HUES48 (cell line): ENCODE data around the gene ALG11.

Source experiments
- H3K27ac ChIP-seq: one replicate; pipeline ENCODE4 v1.7.0; 2013; ENCODE audit warnings: low read depth, low read length, inconsistent platforms
- H3K27me3 ChIP-seq: 2 replicates; pipeline ENCODE4 v1.6.1; 2013; ENCODE audit warnings: mild to moderate bottlenecking, low read length; ENCODE audit not compliant: control insufficient read depth, insufficient read depth
- H3K36me3 ChIP-seq: 2 replicates; pipeline ENCODE4 v1.6.1; 2013; ENCODE audit warnings: low read length; ENCODE audit not compliant: control insufficient read depth, insufficient read depth
- H3K4me1 ChIP-seq: 2 replicates; pipeline ENCODE4 v1.6.1; 2013; ENCODE audit warnings: mild to moderate bottlenecking, low read length; ENCODE audit not compliant: control insufficient read depth, insufficient read depth
- H3K4me3 ChIP-seq: 2 replicates; pipeline ENCODE4 v1.5.1; 2013; ENCODE audit warnings: mild to moderate bottlenecking, low read depth, low read length
- H3K9ac ChIP-seq: 2 replicates; pipeline ENCODE4 v1.6.1; 2013; ENCODE audit warnings: mild to moderate bottlenecking, low read depth, low read length, moderate library complexity
- H3K9me3 ChIP-seq: 2 replicates; pipeline ENCODE4 v1.6.1; 2013; ENCODE audit warnings: low read length; ENCODE audit not compliant: control insufficient read depth, insufficient read depth

ALG11 gene

GRCh38 chr13:52009946-52010345 lies 2.3 kb upstream of the ALG11 start:
- no peaks in the 10 kb centered on the region for H3K36me3 ChIP-seq
- peaks cover 5% of the 10 kb centered on the region for H3K4me1 ChIP-seq
- no peak overlapping the region for H3K9ac ChIP-seq
- peaks cover 18% of the 10 kb centered on the region for H3K27me3 ChIP-seq
- H3K4me3 ChIP-seq, result no peak overlapping the region
- no peaks in the 10 kb centered on the region for H3K9me3 ChIP-seq
- no peak overlapping the region for H3K27ac ChIP-seq

DNA sequence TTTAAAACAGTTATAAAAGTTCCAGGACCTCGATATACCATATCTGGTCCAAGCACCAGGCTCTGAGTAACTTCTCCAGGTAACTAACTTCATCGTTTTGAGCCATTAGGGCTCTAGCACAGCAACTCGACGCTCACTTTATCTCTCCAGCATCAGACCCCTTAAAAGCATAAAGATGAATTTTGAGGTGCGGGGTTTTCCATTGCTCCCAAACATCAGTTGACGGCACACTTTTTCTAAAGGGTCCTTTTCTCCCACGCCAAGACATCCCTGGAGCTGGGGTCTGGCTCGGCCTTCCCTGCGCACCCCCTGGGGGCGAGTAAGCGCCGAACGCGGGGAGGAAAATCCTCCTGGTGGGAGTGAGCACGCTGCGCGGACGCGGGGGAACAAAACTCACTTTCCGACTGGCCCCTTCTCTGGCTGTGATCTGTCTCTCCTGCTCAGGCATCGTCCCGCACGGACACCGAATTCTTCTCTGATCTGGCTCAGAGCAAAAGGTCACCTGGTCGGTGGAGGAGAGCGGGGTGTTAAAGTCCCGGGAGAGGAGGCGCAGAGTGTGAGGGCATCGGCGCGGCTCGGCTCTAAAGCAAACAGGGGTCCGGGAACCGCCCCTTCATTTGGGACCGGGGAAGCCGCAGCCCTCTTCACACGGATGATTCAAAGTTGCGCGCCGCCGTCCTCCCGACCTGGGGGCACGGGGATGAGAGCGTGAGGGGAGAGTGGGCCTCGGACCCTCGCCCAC lies 1.1 kb upstream of the ALG11 start, which contains the start of gene ATP7B:
ATP7B (minus strand) TSS at position 561 of the 742 bp plus-strand sequence; CDS start at position 448, 113 bp downstream.
- Histone ChIP-seq H3K4me1 (peaks cover 5% of the 10 kb centered on the region), H3K27ac (peak within 1 kb of the TSS; percentile 72), H3K4me3 (peak within 1 kb of the TSS; percentile 82), H3K9ac (peak within 1 kb of the TSS; percentile 69), H3K36me3 (no peaks in the 10 kb centered on the region; the same call in 1 of the 2 replicates), H3K27me3 (peaks cover 18% of the 10 kb centered on the region), H3K9me3 (no peaks in the 10 kb centered on the region)

- Histone ChIP-seq H3K4me3 (peak overlapping the region; percentile 82), H3K27me3 (peaks cover 18% of the 10 kb centered on the region), H3K9me3 (no peaks in the 10 kb centered on the region), H3K4me1 (peaks cover 5% of the 10 kb centered on the region), H3K9ac (peak overlapping the region; percentile 69), H3K36me3 (peaks cover under 1% of the 10 kb centered on the region; the same call in 1 of the 2 replicates), H3K27ac (peak overlapping the region; percentile 72)
These were observed 276 bp downstream of the ALG11 start for GRCh38 chr13:52012512-52012836.

GRCh38 chr13:52016296-52016695 lies 4.1 kb downstream of the ALG11 start:
- Histone ChIP-seq H3K4me3 (no peak overlapping the region), H3K27me3 (no peaks in the 10 kb centered on the region), H3K9me3 (no peaks in the 10 kb centered on the region), H3K4me1 (no peaks in the 10 kb centered on the region), H3K27ac (no peak overlapping the region), H3K36me3 (peaks cover 30% of the 10 kb centered on the region), H3K9ac (no peak overlapping the region)

DNA sequence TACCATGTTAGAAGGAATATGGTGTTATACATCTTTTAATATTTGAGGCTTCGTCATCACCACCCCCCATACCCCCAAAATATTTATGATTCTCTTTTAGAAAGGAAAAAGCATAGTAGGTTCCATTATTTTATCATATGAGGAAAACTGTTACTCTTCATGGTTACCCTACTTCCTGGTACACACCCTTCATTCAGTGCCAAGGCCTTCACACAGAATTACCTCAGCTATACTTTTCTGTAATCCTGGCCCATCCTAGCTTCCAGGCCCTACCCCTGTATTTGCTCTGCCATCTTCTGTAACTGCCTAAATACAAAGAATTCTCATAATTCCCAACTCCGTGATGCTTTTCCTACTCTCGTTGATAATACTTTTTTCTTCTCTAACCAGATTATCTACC lies 8.0 kb downstream of the ALG11 start:
- H3K36me3 ChIP-seq, result peaks cover 60% of the 10 kb centered on the region
- H3K4me1 ChIP-seq, result no peaks in the 10 kb centered on the region
- H3K27ac ChIP-seq, result no peak overlapping the region
- H3K9ac ChIP-seq, result no peak overlapping the region
- no peaks in the 10 kb centered on the region for H3K27me3 ChIP-seq
- no peak overlapping the region for H3K4me3 ChIP-seq
- no peaks in the 10 kb centered on the region for H3K9me3 ChIP-seq

DNA sequence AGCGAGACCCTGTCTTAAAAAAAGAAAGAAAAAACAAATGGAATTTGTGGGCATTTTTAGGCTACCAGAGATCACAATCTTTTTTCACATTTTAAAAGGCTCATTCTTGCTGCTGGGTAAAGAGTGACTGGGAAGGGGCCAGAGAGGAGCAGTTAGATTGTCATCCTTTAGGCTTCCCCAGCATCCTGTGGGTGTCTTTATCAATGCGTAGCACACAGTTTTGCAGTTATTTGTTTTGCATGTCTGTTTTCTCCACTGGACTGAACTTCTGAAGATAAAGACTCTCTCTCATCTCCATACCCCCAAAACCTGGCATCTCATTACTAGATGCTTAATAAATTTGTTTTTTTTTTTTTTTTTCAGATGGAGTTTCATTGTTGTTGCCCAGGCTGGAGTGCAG lies 10.2 kb downstream of the ALG11 start:
- Histone ChIP-seq H3K9ac (no peak overlapping the region), H3K27ac (no peak overlapping the region), H3K36me3 (peaks cover 76% of the 10 kb centered on the region), H3K4me1 (no peaks in the 10 kb centered on the region), H3K9me3 (no peaks in the 10 kb centered on the region), H3K27me3 (no peaks in the 10 kb centered on the region), H3K4me3 (no peak overlapping the region)

- Histone ChIP-seq H3K27me3 (no peaks in the 10 kb centered on the region), H3K9ac (no peak within 1 kb of the TSS), H3K4me3 (no peak within 1 kb of the TSS), H3K9me3 (no peaks in the 10 kb centered on the region; the same call in 1 of the 2 replicates), H3K27ac (no peak within 1 kb of the TSS), H3K4me1 (no peaks in the 10 kb centered on the region), H3K36me3 (peaks cover 74% of the 10 kb centered on the region)
These were observed 12.3 kb downstream of the ALG11 start, which contains the start of gene UTP14C for GRCh38 chr13:52024481-52024880. UTP14C (plus strand) TSS chr13:52024691; CDS start chr13:52028805, 4,114 bp downstream.

DNA sequence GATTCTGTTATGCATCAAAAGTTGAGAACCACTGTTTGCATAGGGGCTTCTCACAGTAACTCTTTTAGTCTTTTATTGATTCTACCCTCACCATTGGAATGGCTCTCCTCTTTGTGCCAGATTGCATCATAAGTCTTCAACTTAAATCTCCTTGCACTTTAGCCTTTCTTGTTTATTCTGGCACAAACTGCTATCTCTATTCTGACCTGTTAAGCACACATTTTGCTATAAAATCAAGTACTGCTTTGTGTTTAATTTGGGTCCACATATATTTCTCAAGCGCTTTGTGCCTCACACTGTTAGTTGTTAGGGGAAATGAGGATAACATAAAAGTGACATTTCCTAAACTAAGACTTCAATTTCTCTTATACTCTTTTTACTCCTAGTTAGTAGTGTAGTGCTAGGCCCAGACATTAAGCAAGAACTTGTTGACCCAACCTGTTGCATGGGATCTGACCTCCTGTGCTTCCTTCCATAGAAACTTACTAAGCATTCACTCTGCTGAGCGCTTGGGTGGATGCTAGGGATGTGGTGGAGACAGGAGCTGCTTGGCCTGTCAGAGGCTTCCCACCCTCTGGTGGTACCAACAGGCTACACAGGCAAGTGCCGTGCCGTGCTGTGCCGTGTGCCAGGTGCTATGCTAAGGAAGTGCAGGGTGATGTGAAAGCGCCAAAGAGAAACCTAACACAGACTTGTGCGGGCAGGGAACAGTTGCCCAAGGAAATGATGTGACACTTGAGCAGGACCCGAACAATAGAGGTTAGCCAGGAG lies 13.5 kb downstream of the ALG11 start:
- Histone ChIP-seq H3K9me3 (no peaks in the 10 kb centered on the region; the same call in 1 of the 2 replicates), H3K36me3 (peaks cover 68% of the 10 kb centered on the region), H3K27me3 (no peaks in the 10 kb centered on the region), H3K4me1 (no peaks in the 10 kb centered on the region), H3K9ac (no peak overlapping the region), H3K27ac (no peak overlapping the region), H3K4me3 (no peak overlapping the region)

DNA sequence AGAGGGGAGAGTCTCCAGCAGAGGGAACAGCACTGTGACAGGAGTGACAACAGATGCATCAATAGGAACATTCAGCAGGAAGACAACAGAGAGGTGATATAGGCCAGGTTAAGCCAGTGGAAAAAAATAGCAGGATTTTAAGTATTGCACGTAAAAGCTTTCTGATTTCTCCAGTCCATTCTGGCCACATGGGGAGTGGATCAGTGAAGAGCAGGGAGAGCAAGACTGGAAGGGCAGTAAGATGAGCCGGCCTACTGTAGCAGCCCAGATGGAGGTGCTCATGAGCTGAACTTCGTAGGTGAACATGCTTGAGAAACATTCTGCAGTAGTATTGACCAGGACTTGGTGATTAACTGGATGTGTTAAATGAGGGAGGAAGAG lies 14.0 kb downstream of the ALG11 start:
- H3K36me3 ChIP-seq, result peaks cover 69% of the 10 kb centered on the region
- H3K9ac ChIP-seq, result no peak overlapping the region

DNA sequence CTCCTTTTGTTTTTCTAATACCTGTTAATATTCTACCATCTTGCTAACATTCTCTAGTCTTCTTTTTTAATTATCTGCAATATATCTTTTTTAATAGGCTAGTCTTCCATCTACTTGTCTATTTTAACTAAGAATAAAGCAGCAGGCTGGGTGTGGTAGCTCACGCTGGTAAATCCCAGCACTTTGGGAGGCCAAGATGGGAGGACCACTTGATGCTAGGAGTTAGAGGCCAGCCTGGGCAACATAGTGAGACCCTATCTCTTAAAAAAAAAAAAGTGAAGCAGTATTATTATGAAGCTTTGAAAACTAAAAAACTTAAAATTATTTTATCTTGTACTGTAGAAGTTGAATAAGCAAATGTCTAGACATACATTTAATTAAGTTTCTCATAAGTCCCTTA lies 15.6 kb downstream of the ALG11 start:
- no peaks in the 10 kb centered on the region; the same call in 1 of the 2 replicates for H3K9me3 ChIP-seq
- no peak overlapping the region for H3K27ac ChIP-seq
- no peaks in the 10 kb centered on the region for H3K4me1 ChIP-seq
- H3K27me3 ChIP-seq, result no peaks in the 10 kb centered on the region
- H3K9ac ChIP-seq, result no peak overlapping the region
- H3K4me3 ChIP-seq, result no peak overlapping the region
- peaks cover 62% of the 10 kb centered on the region for H3K36me3 ChIP-seq

More for the DNA sequence above, 14.0 kb downstream of the ALG11 start:
- H3K9me3 ChIP-seq, result no peaks in the 10 kb centered on the region; the same call in 1 of the 2 replicates
- H3K27ac ChIP-seq, result no peak overlapping the region
- H3K27me3 ChIP-seq, result no peaks in the 10 kb centered on the region
- no peak overlapping the region for H3K4me3 ChIP-seq
- H3K4me1 ChIP-seq, result no peaks in the 10 kb centered on the region

GRCh38 chr13:52029569-52029968 lies 17.4 kb downstream of the ALG11 start:
- Histone ChIP-seq H3K4me1 (no peaks in the 10 kb centered on the region), H3K4me3 (no peak overlapping the region), H3K9ac (no peak overlapping the region), H3K27ac (no peak overlapping the region), H3K27me3 (no peaks in the 10 kb centered on the region), H3K36me3 (peaks cover 48% of the 10 kb centered on the region), H3K9me3 (no peaks in the 10 kb centered on the region; the same call in 1 of the 2 replicates)
